Measurements from ENCODE around the gene CFAP100.

The CFAP100 gene

DNA sequence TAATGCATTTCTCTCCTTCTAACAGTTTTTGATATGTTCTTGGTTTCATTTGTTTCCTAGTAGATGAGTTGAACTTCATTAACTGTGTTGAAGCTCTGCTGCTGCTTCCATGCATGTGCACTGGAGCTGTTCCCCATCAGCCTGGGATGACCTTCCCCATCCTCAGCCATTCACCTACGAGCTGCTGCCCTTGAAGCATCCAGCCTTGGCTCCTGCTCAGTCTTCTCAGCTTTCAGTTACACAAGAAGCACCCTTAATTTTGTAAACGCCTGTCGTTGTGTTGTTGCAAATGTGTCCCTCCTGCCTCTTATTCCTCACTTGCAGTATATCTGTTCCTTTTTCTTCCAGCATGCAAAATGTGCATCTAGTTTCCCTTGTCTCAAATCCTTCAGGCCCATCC lies 89.4 kb downstream of the CFAP100 start:
- no peak for DNase-seq

- DNase-seq: no peak
These were observed 90.0 kb downstream of the CFAP100 start for GRCh38 chr3:126484662-126485061.

DNA sequence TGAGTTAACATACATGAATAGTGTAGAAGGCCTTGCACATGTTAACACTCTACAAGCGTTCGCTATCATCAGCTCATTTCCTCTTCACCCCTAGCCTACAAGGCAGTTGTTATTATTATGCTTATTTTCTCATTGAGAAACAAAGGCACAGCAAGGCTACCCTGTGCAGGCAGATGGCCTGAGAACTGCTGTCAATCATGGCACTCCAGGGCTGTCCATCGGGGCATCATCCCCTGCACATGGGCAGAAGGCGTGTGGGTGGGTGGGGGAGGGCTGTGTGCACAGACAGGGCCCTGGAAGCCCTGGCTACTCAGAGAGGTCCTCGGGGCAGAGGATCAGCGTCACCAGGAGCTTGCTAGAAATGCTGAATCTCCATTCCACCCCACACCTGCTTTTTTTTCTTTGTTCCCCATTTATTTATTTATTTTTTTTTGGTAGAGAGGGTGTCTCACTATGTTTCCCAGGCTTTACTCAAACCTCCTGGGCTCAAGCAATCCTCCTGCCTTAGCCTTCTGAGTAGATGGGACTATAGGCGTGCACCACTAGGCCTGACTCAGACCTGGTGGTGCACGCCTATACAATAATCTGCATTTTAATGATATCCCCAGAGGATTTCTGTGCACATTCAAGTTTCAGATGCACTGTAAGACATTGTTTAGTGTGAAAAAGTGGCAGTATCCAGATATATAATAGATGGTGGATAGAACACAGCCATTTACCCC lies 90.6 kb downstream of the CFAP100 start:
- DNase-seq: no peak

GRCh38 chr3:126485956-126486355 lies 91.2 kb downstream of the CFAP100 start:
- DNase-seq: no peak
